Measurements from ENCODE around the gene DCANP1. TPM values are rescaled to one million over a fixed set of nuclear protein-coding genes. Genes with fewer than 3 reads are reported as not detected.

Gene DCANP1
- total RNA-seq, 1 donor, result not detected

DNA sequence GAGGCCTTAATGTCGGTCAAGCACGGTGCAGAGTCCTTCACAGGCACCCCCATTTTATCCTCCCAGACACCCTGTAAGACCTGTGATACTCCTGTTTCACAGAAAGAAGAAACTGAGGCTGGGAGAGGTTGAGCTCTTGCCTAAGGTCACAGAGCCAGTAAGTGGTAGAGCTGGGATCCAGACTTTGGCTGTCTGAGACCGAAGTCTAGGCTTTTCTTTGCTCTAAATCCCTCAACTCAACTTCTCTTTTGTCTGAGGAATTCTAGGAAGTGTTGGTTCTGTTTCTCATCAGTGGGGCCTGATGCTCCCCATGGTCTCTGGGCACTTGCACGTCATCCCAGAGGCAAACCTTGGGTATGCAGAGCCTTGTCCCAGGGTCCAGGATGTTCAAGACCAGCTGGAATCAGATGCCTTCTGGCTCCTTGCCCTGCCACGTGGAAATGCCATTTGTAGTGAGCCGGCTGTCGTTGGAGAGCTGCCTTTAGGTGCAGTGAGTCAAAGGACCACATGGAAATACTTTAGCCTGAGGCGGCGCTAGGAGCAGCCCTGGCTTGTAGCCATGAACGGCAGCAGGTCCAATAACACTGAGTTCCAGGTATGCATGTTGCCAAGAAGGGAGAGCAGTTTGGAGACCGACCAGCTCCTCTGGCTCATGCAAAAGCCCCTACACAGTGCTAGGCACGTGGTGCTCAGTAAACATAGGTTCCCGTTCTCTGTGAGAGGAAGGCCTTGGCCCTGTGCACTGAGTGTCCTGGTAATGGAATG lies 9.2 kb downstream of the DCANP1 start:
- peaks cover 37% of the 10 kb centered on the region for H3K4me1 ChIP-seq (ENCODE audit: insufficient read depth, low read length)
- no peaks in the 10 kb centered on the region for H3K9me3 ChIP-seq (ENCODE audit: low read depth, low read length)

DNA sequence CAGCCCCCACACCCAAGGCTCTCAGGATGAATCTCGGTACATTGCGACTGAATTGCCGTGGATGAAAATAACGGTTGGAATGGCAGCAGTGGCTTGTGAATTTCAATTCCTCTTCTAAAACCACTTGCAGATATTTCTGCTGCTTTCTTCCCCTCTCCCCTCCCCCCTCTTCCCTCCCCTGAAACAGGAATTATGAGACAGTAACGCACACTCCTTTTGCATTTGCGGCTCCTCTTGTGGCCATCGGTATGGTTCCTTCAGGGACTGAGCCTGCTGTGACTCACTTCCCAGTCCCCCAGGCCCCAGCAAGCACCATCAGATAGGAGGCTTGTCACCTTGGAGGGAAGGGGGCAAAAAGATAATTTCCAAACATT lies 9.7 kb downstream of the DCANP1 start:
- DNase-seq (ENCODE audit: insufficient read length, low spot score, missing footprints), result peak; percentile 67
- Histone ChIP-seq H3K9me3 (ENCODE audit: low read depth, low read length) (no peaks in the 10 kb centered on the region), H3K4me3 (ENCODE audit: insufficient read depth, low read length) (no peak overlapping the region), H3K27me3 (ENCODE audit: insufficient read depth, low read length) (no peaks in the 10 kb centered on the region), H3K79me2 (ENCODE audit: insufficient read depth, low read length) (no peaks in the 10 kb centered on the region), H3K27ac (ENCODE audit: low read depth, low read length) (peak overlapping the region; percentile 39), H3K36me3 (ENCODE audit: insufficient read depth, low read length) (no peaks in the 10 kb centered on the region), H3K4me1 (ENCODE audit: insufficient read depth, low read length) (peaks cover 37% of the 10 kb centered on the region), H3K4me2 (ENCODE audit: insufficient read depth, low read length) (peak overlapping the region; percentile 1), H4K20me1 (ENCODE audit: insufficient read depth, low read length) (no peaks in the 10 kb centered on the region), H2AFZ (ENCODE audit: low read length) (no peak overlapping the region)
- no peak for TF ChIP-seq CTCF (IDR thresholded peaks at IDR 0.05; ENCODE audit: extremely low read depth, low read depth, low read length)

More for the DNA sequence above, 9.2 kb downstream of the DCANP1 start:
- TF ChIP-seq CTCF (IDR thresholded peaks at IDR 0.05; ENCODE audit: extremely low read depth, low read depth, low read length), result peak; percentile 19
- H3K27ac ChIP-seq (ENCODE audit: low read depth, low read length), result peak overlapping the region; percentile 39
- H3K79me2 ChIP-seq (ENCODE audit: insufficient read depth, low read length), result no peaks in the 10 kb centered on the region
- H3K4me3 ChIP-seq (ENCODE audit: insufficient read depth, low read length), result no peak overlapping the region
- no peaks in the 10 kb centered on the region for H3K36me3 ChIP-seq (ENCODE audit: insufficient read depth, low read length)
- H2AFZ ChIP-seq (ENCODE audit: low read length), result peak overlapping the region; percentile 4
- no peaks in the 10 kb centered on the region for H4K20me1 ChIP-seq (ENCODE audit: insufficient read depth, low read length)
- peak; percentile 92 for DNase-seq (ENCODE audit: insufficient read length, low spot score, missing footprints)
- H3K27me3 ChIP-seq (ENCODE audit: insufficient read depth, low read length), result no peaks in the 10 kb centered on the region
- peak overlapping the region; percentile 1 for H3K4me2 ChIP-seq (ENCODE audit: insufficient read depth, low read length)

DNA sequence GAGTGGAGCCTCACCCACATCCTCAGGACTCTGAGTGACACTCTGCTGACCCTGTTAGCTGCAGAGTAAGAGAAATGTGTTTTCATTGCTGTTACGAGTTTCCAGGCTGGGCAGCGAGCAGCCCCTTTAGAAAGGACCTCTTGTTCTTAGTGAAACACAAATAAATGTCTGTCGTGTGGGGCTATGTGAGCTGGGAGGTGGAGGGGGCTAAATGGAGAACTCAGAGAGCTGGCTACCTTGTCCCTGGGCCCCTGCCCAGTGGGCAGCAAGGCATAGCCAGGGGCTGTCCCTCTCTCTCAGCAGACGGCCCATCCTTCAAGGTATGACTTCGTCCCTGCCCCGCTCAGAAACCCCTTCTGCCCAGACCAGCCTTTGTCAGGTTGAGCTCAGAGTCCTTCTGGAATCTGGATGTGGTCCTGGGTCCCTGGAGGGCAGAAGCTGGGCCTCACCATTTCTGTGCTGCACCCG lies 10.2 kb downstream of the DCANP1 start:
- Histone ChIP-seq H3K79me2 (ENCODE audit: insufficient read depth, low read length) (no peaks in the 10 kb centered on the region), H3K27ac (ENCODE audit: low read depth, low read length) (no peak overlapping the region), H3K4me3 (ENCODE audit: insufficient read depth, low read length) (no peak overlapping the region), H2AFZ (ENCODE audit: low read length) (no peak overlapping the region), H3K4me1 (ENCODE audit: insufficient read depth, low read length) (peaks cover 37% of the 10 kb centered on the region), H3K4me2 (ENCODE audit: insufficient read depth, low read length) (no peak overlapping the region), H3K9me3 (ENCODE audit: low read depth, low read length) (no peaks in the 10 kb centered on the region), H4K20me1 (ENCODE audit: insufficient read depth, low read length) (no peaks in the 10 kb centered on the region), H3K36me3 (ENCODE audit: insufficient read depth, low read length) (no peaks in the 10 kb centered on the region), H3K27me3 (ENCODE audit: insufficient read depth, low read length) (no peaks in the 10 kb centered on the region)
- TF ChIP-seq CTCF (IDR thresholded peaks at IDR 0.05; ENCODE audit: extremely low read depth, low read depth, low read length), result no peak
- DNase-seq (ENCODE audit: insufficient read length, low spot score, missing footprints), result peak; percentile 30

- no peaks in the 10 kb centered on the region for H4K20me1 ChIP-seq (ENCODE audit: insufficient read depth, low read length)
- no peak overlapping the region for H3K4me3 ChIP-seq (ENCODE audit: insufficient read depth, low read length)
- no peak for TF ChIP-seq CTCF (IDR thresholded peaks at IDR 0.05; ENCODE audit: extremely low read depth, low read depth, low read length)
- peak; percentile 34 for DNase-seq (ENCODE audit: insufficient read length, low spot score, missing footprints)
- H3K4me2 ChIP-seq (ENCODE audit: insufficient read depth, low read length), result no peak overlapping the region
- no peaks in the 10 kb centered on the region for H3K79me2 ChIP-seq (ENCODE audit: insufficient read depth, low read length)
- H3K9me3 ChIP-seq (ENCODE audit: low read depth, low read length), result no peaks in the 10 kb centered on the region
- no peak overlapping the region for H3K27ac ChIP-seq (ENCODE audit: low read depth, low read length)
- no peak overlapping the region for H2AFZ ChIP-seq (ENCODE audit: low read length)
- peaks cover 37% of the 10 kb centered on the region for H3K4me1 ChIP-seq (ENCODE audit: insufficient read depth, low read length)
- H3K27me3 ChIP-seq (ENCODE audit: insufficient read depth, low read length), result no peaks in the 10 kb centered on the region
- no peaks in the 10 kb centered on the region for H3K36me3 ChIP-seq (ENCODE audit: insufficient read depth, low read length)
These were observed 11.4 kb downstream of the DCANP1 start for GRCh38 chr5:135435467-135436330.

All from osteoblast (primary cell).